ENCODE results near the gene C7.

DNA sequence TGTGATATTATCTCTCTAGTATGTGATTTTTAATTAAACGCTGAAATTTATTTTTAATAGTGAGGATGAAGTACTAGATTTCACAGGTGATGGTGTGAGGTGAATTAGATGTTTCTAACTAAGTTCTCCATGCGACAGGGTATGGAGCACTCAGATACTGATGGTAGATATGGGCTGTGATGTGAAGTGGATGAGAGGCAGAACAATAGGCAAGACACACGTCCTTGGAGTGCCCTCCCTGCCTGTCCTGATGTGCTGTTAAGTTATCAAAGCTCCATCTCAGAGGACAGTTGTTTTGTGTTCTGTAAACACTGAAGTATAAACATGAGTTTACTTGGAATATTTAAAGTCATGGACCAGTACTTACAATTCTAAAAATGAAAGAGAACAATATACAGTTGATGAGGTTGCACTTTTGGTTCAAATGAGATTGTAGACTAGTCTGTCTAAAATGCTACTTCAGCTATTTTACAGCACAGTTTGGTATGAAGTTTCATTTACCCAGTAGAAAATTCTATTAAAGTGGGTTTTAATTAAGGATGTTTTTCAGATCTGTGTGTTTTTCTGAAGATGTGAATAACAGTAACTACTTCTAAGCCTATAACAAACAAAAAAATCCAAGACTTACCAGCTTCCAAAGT, 64.2 kb downstream of the C7 start:
- TF ChIP-seq, protein P1, sequence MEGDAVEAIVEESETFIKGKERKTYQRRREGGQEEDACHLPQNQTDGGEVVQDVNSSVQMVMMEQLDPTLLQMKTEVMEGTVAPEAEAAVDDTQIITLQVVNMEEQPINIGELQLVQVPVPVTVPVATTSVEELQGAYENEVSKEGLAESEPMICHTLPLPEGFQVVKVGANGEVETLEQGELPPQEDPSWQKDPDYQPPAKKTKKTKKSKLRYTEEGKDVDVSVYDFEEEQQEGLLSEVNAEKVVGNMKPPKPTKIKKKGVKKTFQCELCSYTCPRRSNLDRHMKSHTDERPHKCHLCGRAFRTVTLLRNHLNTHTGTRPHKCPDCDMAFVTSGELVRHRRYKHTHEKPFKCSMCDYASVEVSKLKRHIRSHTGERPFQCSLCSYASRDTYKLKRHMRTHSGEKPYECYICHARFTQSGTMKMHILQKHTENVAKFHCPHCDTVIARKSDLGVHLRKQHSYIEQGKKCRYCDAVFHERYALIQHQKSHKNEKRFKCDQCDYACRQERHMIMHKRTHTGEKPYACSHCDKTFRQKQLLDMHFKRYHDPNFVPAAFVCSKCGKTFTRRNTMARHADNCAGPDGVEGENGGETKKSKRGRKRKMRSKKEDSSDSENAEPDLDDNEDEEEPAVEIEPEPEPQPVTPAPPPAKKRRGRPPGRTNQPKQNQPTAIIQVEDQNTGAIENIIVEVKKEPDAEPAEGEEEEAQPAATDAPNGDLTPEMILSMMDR (IDR thresholded peaks at IDR 0.05): no peak
- TF ChIP-seq POLR2A (IDR thresholded peaks at IDR 0.05): no peak
